ENCODE measurements around the gene BANP. TPM values are rescaled to one million over a fixed set of nuclear protein-coding genes. Genes with fewer than 3 reads are reported as not detected.

Gene BANP
- total RNA-seq, result 21.4 and 27.8 TPM in 2 replicates

GRCh38 chr16:87950765-87951551 lies at the start of gene BANP:
TSS of gene BANP (plus strand) at chr16:87951434. CDS start at chr16:87975116, 23,682 bp downstream.

GRCh38 chr16:87936375-87937230 lies 14.6 kb upstream of the BANP start, which contains the start of gene CA5A:
TSS of gene CA5A (minus strand) at chr16:87936529. CDS start at chr16:87936450, 79 bp downstream.

Small RNA genes within 50 kb of the gene (small RNA-seq; reads per million reads assigned to genes)
- not detected for gene AC127455.1

Other genes starting within 250 kb of the BANP start
- gene KLHDC4, start 185.4 kb upstream of the BANP start, total RNA-seq, result 33.6 and 36.6 TPM in 2 replicates
- 15.3 and 18.0 TPM in 2 replicates for gene SLC7A5, start 81.9 kb upstream of the BANP start, total RNA-seq
- gene CA5A, start 14.9 kb upstream of the BANP start, total RNA-seq, result not detected in 2 replicates